ENCODE data around the gene PTPRE. TPM values are rescaled to one million over a fixed set of nuclear protein-coding genes. Genes with fewer than 3 reads are reported as not detected.

The PTPRE gene
- total RNA-seq, 1 experiment from 2014 or later = 20.4 TPM

DNA sequence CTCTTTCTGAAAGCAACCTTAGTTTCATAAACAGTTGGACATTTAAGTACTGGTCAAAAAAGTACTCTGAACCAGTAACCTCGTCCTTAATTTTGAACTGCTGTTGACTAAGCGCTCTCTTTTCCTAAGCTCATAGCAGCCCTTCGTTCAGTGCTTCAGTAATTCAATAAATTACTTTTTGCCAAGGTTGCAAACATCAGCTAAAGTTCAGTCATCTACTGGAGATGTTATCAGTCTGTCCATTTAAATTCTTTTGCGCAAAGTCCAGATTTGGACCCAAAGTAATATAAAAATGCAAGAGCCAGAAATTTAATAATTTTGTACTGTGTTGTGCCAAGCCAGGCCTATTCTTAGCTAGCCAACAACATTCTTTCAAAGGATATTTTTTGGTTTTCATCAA is 8.4 kb downstream of the PTPRE start:
- H3K4me3 ChIP-seq (ENCODE audit: low read length) = no peak overlapping the region
- no peak overlapping the region for H3K9ac ChIP-seq (ENCODE audit: low read length)
- no peak for DNase-seq
- H3K36me3 ChIP-seq (ENCODE audit: insufficient read depth, low read length) = no peaks in the 10 kb centered on the region
- no peak overlapping the region for H2AFZ ChIP-seq (ENCODE audit: low read length)
- H3K9me2 ChIP-seq (replicated peaks; ENCODE audit: insufficient read depth, low read length) = no peaks in the 10 kb centered on the region
- no peak overlapping the region for H3K27ac ChIP-seq (ENCODE audit: low read length)
- H4K20me1 ChIP-seq (ENCODE audit: insufficient read depth, low read depth, low read length) = no peaks in the 10 kb centered on the region
- H3K4me2 ChIP-seq (ENCODE audit: low read depth, low read length, poor library complexity, severe bottlenecking) = no peak overlapping the region
- no peaks in the 10 kb centered on the region for H3K79me2 ChIP-seq (ENCODE audit: low read length)
- H3K9me3 ChIP-seq (ENCODE audit: low read length) = no peaks in the 10 kb centered on the region
- H3K27me3 ChIP-seq (ENCODE audit: low read length) = no peaks in the 10 kb centered on the region
- H3K4me1 ChIP-seq (ENCODE audit: low read length) = no peaks in the 10 kb centered on the region

DNA sequence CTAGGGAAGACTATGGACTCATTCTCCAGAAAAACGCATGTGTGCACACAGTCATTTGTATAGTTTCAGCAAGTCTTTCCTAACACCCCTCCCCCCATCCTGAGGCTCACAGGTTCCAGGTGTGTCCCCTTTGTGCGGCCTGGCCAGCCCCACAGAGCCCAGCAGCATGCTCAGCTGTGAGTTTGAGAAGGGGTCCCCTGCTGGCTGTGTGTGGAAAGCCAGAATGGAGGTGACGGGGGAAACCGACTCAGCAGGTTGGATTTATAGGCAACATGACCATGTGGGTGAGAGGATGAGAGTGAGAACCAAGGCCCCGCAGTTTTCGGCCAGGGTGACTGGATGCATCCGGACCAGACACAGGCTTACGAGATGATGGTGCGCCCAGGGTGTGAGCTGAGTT is 9.9 kb downstream of the PTPRE start:
- H4K20me1 ChIP-seq (ENCODE audit: insufficient read depth, low read depth, low read length) = no peaks in the 10 kb centered on the region
- no peaks in the 10 kb centered on the region for H3K9me2 ChIP-seq (replicated peaks; ENCODE audit: insufficient read depth, low read length)
- no peak overlapping the region for H3K9ac ChIP-seq (ENCODE audit: low read length)
- H3K4me3 ChIP-seq (ENCODE audit: low read length) = no peak overlapping the region
- no peak overlapping the region for H2AFZ ChIP-seq (ENCODE audit: low read length)
- H3K4me1 ChIP-seq (ENCODE audit: low read length) = no peaks in the 10 kb centered on the region
- no peaks in the 10 kb centered on the region for H3K9me3 ChIP-seq (ENCODE audit: low read length)
- DNase-seq = no peak
- no peak overlapping the region for H3K4me2 ChIP-seq (ENCODE audit: low read depth, low read length, poor library complexity, severe bottlenecking)
- no peak overlapping the region for H3K27ac ChIP-seq (ENCODE audit: low read length)
- no peaks in the 10 kb centered on the region for H3K27me3 ChIP-seq (ENCODE audit: low read length)
- H3K79me2 ChIP-seq (ENCODE audit: low read length) = no peaks in the 10 kb centered on the region
- H3K36me3 ChIP-seq (ENCODE audit: insufficient read depth, low read length) = no peaks in the 10 kb centered on the region

DNA sequence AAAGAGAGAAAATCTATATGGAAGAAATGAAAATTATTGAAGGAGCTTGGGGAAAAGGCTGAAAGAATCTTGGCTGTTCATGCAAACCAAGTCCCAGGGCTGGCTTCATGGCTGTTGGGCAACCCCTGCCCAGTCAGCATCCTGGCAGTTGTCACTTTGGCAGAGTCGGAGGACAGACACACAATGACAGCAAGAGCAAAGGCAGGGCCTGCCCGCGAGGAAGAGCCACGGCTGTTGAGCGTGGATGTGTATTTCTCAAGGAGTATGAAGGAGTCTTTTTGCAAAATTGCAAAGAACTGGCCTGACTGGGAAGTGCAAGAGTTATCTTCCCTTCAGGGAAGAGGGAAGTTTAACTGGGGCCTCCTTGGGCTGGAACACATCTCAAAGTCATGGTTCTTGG is 11.7 kb downstream of the PTPRE start:
- H3K9ac ChIP-seq (ENCODE audit: low read length) = no peak overlapping the region
- no peaks in the 10 kb centered on the region for H3K9me3 ChIP-seq (ENCODE audit: low read length)
- no peak for DNase-seq
- no peaks in the 10 kb centered on the region for H3K4me1 ChIP-seq (ENCODE audit: low read length)
- no peak overlapping the region for H2AFZ ChIP-seq (ENCODE audit: low read length)
- no peaks in the 10 kb centered on the region for H3K9me2 ChIP-seq (replicated peaks; ENCODE audit: insufficient read depth, low read length)
- no peaks in the 10 kb centered on the region for H4K20me1 ChIP-seq (ENCODE audit: insufficient read depth, low read depth, low read length)
- H3K4me2 ChIP-seq (ENCODE audit: low read depth, low read length, poor library complexity, severe bottlenecking) = no peak overlapping the region
- no peaks in the 10 kb centered on the region for H3K79me2 ChIP-seq (ENCODE audit: low read length)
- no peak overlapping the region for H3K4me3 ChIP-seq (ENCODE audit: low read length)
- H3K27me3 ChIP-seq (ENCODE audit: low read length) = no peaks in the 10 kb centered on the region
- no peak overlapping the region for H3K27ac ChIP-seq (ENCODE audit: low read length)
- no peaks in the 10 kb centered on the region for H3K36me3 ChIP-seq (ENCODE audit: insufficient read depth, low read length)

DNA sequence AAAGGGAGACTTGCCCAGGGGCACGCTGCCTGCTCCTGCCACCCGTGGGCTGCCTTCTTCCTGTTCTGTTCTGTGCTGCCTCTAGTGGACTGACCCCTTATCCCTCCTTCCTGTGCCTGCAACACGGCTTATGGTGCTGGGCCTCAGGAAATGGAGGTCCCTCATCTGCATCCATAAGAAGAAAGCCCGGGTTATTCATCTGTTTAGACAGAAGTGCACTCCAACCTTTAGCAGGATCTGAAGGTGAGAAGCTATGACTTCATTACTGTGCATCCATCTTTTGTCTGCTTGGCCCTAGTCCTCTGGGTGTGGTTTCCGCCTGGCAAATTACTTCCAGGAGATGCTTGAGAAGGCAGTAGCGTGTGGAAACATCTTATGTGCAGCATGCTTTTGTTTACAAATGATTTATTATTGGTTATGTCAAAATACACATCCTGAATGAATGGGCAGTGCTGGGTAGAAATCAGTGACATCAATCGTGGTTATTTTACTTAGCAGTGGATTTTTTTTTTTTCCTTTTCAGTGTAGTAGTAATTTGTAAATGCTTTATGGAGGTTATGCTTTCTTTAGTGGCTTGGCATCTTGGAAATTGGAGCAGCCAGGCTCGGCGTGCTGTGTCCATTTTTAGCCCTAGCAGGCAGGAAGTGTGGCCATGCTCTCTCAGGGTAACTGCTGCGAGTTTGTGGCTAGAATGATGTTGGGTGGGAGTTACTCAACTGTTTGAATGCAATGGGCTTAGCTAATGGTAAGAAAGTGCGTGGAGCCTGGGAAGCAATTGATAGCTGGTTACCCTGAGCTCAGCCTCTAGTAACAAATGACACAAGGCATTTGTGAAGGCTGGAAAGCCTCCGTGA is 12.7 kb downstream of the PTPRE start:
- Histone ChIP-seq H4K20me1 (ENCODE audit: insufficient read depth, low read depth, low read length) (no peaks in the 10 kb centered on the region), H3K27ac (ENCODE audit: low read length) (no peak overlapping the region), H3K4me2 (ENCODE audit: low read depth, low read length, poor library complexity, severe bottlenecking) (no peak overlapping the region), H3K36me3 (ENCODE audit: insufficient read depth, low read length) (no peaks in the 10 kb centered on the region), H3K9me3 (ENCODE audit: low read length) (no peaks in the 10 kb centered on the region), H3K79me2 (ENCODE audit: low read length) (no peaks in the 10 kb centered on the region), H3K4me3 (ENCODE audit: low read length) (no peak overlapping the region), H3K4me1 (ENCODE audit: low read length) (no peaks in the 10 kb centered on the region), H3K27me3 (ENCODE audit: low read length) (no peaks in the 10 kb centered on the region), H3K9me2 (replicated peaks; ENCODE audit: insufficient read depth, low read length) (no peaks in the 10 kb centered on the region), H3K9ac (ENCODE audit: low read length) (no peak overlapping the region), H2AFZ (ENCODE audit: low read length) (no peak overlapping the region)
- peak; percentile 52 for DNase-seq

DNA sequence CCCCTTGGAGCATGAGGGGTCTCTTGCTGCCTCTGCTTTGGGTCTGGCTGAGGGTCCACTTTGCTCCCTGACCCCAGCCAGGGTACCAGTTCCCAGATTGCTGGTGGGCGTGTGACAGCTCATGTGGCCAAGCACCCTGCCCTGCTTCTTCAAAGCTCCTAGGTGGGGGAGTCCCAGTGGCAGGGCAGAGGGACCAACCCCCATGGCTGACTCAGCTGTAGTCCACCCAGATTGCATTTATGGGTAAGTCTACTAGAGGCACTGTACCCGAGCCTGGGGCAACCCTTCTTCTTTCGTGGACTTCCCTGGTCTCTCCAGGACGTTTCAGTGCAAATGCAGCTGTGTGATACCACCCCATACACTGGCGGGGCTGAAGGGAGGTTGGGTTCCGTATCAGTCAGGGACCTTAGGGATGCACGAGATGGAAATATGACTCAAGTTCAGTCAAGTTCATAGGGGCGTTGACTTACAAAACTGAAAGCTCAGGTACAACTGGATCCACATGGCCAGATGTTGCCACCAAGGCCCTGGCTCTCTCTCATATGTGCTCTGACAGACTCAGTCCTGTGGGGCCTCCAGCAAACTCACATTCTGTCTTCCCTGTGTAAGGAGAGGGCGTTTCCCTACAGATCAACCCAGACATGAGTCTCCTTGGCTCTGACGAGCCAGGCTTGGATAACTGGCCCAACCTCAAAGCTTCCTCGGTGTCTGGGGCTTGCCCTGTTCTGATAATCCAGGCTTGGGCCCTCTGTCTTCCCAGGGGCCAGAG is 13.6 kb downstream of the PTPRE start:
- no peaks in the 10 kb centered on the region for H3K27me3 ChIP-seq (ENCODE audit: low read length)
- H3K36me3 ChIP-seq (ENCODE audit: insufficient read depth, low read length) = no peaks in the 10 kb centered on the region
- H3K9me3 ChIP-seq (ENCODE audit: low read length) = no peaks in the 10 kb centered on the region
- no peaks in the 10 kb centered on the region for H3K79me2 ChIP-seq (ENCODE audit: low read length)
- H3K9ac ChIP-seq (ENCODE audit: low read length) = no peak overlapping the region
- H4K20me1 ChIP-seq (ENCODE audit: insufficient read depth, low read depth, low read length) = no peaks in the 10 kb centered on the region
- no peak for DNase-seq
- H3K9me2 ChIP-seq (replicated peaks; ENCODE audit: insufficient read depth, low read length) = no peaks in the 10 kb centered on the region
- H3K4me1 ChIP-seq (ENCODE audit: low read length) = no peaks in the 10 kb centered on the region
- H3K4me3 ChIP-seq (ENCODE audit: low read length) = no peak overlapping the region
- no peak overlapping the region for H3K27ac ChIP-seq (ENCODE audit: low read length)
- no peak overlapping the region for H3K4me2 ChIP-seq (ENCODE audit: low read depth, low read length, poor library complexity, severe bottlenecking)
- H2AFZ ChIP-seq (ENCODE audit: low read length) = no peak overlapping the region

DNA sequence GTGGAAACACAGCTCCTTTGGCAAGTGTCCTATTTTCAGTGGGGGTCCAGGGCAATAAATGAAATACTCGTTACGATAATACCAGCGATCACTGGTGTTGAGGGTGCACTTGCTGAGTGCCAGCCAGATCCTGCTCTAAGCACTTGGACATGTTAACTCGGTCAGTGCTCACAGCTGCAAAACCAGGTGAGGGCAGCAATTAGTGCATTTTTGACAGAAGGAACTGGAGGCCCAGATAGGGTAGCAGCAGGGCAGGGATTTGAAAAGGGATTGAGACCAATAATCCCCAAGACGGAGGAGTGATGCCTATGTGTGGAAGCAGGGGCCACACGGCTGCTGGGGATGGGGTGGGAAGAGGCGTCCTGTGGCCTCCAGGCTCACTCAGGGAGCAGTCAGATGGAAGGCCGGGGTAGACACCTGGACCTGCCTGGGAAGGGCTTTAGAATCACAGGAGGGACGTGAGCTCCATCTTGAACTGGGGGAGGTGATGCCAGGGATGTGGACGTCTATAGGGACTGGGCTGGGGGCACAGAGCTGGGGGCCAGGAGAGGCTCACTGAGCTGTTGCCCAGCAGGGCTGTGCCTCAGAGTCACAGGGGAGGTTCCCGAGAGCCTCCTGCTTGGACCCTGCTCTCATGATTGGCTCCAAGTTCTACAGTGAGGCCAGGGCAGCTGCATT is 14.3 kb downstream of the PTPRE start:
- no peak for DNase-seq
- Histone ChIP-seq H3K9ac (ENCODE audit: low read length) (no peak overlapping the region), H3K36me3 (ENCODE audit: insufficient read depth, low read length) (no peaks in the 10 kb centered on the region), H3K27ac (ENCODE audit: low read length) (no peak overlapping the region), H3K9me2 (replicated peaks; ENCODE audit: insufficient read depth, low read length) (no peaks in the 10 kb centered on the region), H3K4me1 (ENCODE audit: low read length) (no peaks in the 10 kb centered on the region), H2AFZ (ENCODE audit: low read length) (no peak overlapping the region), H3K9me3 (ENCODE audit: low read length) (no peaks in the 10 kb centered on the region), H3K4me3 (ENCODE audit: low read length) (no peak overlapping the region), H3K27me3 (ENCODE audit: low read length) (no peaks in the 10 kb centered on the region), H3K79me2 (ENCODE audit: low read length) (no peaks in the 10 kb centered on the region), H3K4me2 (ENCODE audit: low read depth, low read length, poor library complexity, severe bottlenecking) (no peak overlapping the region), H4K20me1 (ENCODE audit: insufficient read depth, low read depth, low read length) (no peaks in the 10 kb centered on the region)

DNA sequence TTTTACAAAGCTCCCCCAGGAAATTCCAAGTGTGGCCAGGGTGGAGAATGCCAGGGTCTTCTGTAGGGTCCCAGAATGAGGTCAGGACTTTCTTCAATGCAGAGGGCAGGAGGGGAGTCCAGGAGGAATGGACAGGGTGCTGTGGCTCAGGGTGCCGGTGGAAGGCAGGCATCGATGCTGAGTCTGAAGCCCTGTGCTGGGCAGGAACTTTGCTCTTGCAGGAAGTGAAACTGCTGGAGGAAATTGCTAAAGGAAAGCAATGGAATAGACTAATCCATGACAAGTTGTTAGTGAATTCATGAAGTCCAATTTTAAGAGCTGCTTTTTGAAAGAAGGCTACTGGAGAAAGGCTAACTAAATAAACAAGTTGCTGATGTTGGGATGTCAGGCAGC is 14.8 kb downstream of the PTPRE start:
- no peak for DNase-seq
- Histone ChIP-seq H4K20me1 (ENCODE audit: insufficient read depth, low read depth, low read length) (no peaks in the 10 kb centered on the region), H3K9ac (ENCODE audit: low read length) (no peak overlapping the region), H3K4me1 (ENCODE audit: low read length) (no peaks in the 10 kb centered on the region), H3K27ac (ENCODE audit: low read length) (no peak overlapping the region), H3K36me3 (ENCODE audit: insufficient read depth, low read length) (no peaks in the 10 kb centered on the region), H3K4me2 (ENCODE audit: low read depth, low read length, poor library complexity, severe bottlenecking) (no peak overlapping the region), H2AFZ (ENCODE audit: low read length) (no peak overlapping the region), H3K9me2 (replicated peaks; ENCODE audit: insufficient read depth, low read length) (no peaks in the 10 kb centered on the region), H3K9me3 (ENCODE audit: low read length) (no peaks in the 10 kb centered on the region), H3K27me3 (ENCODE audit: low read length) (no peaks in the 10 kb centered on the region), H3K4me3 (ENCODE audit: low read length) (no peak overlapping the region), H3K79me2 (ENCODE audit: low read length) (no peaks in the 10 kb centered on the region)

DNA sequence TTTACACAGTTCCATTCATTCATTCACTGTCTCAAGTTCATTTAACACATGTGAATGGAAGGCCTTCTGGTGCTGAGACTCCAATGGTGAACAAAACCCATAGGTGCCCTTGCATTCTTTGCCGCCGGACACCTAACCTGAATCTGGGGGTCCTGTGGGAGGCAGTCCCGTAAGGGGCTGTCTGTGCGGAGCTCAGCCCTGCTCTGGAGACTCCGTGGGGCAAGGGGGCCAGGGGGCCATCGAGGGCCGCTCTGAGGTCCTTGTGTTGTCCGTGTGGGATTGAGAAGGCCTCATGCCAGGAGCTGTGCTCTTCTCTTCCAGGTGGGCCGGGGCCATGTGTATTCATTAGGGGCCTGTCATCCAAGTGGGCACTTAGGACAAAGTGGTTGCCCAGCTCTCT is 15.3 kb downstream of the PTPRE start:
- H3K9ac ChIP-seq (ENCODE audit: low read length) = no peak overlapping the region
- H3K79me2 ChIP-seq (ENCODE audit: low read length) = no peaks in the 10 kb centered on the region
- DNase-seq = no peak
- H3K9me2 ChIP-seq (replicated peaks; ENCODE audit: insufficient read depth, low read length) = no peaks in the 10 kb centered on the region
- H4K20me1 ChIP-seq (ENCODE audit: insufficient read depth, low read depth, low read length) = no peaks in the 10 kb centered on the region
- no peak overlapping the region for H3K4me3 ChIP-seq (ENCODE audit: low read length)
- H3K27me3 ChIP-seq (ENCODE audit: low read length) = no peaks in the 10 kb centered on the region
- no peak overlapping the region for H3K27ac ChIP-seq (ENCODE audit: low read length)
- H3K36me3 ChIP-seq (ENCODE audit: insufficient read depth, low read length) = no peaks in the 10 kb centered on the region
- no peaks in the 10 kb centered on the region for H3K9me3 ChIP-seq (ENCODE audit: low read length)
- no peak overlapping the region for H2AFZ ChIP-seq (ENCODE audit: low read length)
- no peak overlapping the region for H3K4me2 ChIP-seq (ENCODE audit: low read depth, low read length, poor library complexity, severe bottlenecking)
- H3K4me1 ChIP-seq (ENCODE audit: low read length) = no peaks in the 10 kb centered on the region
